ENCODE measurements around the gene PRKRA.

- TF ChIP-seq CTCF (IDR thresholded peaks at IDR 0.05), result no peak
- no peak for TF ChIP-seq POLR2A (IDR thresholded peaks at IDR 0.05)
- no peak for TF ChIP-seq POLR2AphosphoS5 (IDR thresholded peaks at IDR 0.05)
Observed at GRCh38 chr2:178392215-178392614, 58.8 kb downstream of the PRKRA start.

Measured in breast epithelium (tissue), 3 donors.